ENCODE data around the gene PHF12. TPM values are rescaled to one million over a fixed set of nuclear protein-coding genes. Genes with fewer than 3 reads are reported as not detected.
"Not testable (repeated sequence)": the region's sequence is repeated elsewhere in the genome, so short reads cannot be mapped to it uniquely, and the experiment has no call there.

The PHF12 gene
- total RNA-seq, 1 donor from 2014 or later, result 14.8 TPM

- intact Hi-C loops (cut with DNase I), result no loop called here
- DNase-seq (no peak), ATAC-seq (ENCODE audit: poor library complexity) (peak; percentile 16)
Observed at GRCh38 chr17:28897769-28898526, 53.4 kb downstream of the PHF12 start.

- DNase-seq (peak; percentile 78), ATAC-seq (ENCODE audit: poor library complexity) (peak; percentile 91)
- intact Hi-C loops (cut with DNase I), result no loop called here
Observed at GRCh38 chr17:28896884-28897768, 54.2 kb downstream of the PHF12 start, which contains the start of gene FLOT2. FLOT2 (minus strand) TSS chr17:28897733; CDS start chr17:28897574, 159 bp downstream.

- DNase-seq, result no peak
- no peak for ATAC-seq (ENCODE audit: poor library complexity)
- intact Hi-C loops (cut with DNase I), result no loop called here
Observed at GRCh38 chr17:28896491-28896883, 54.8 kb downstream of the PHF12 start.

- ATAC-seq (ENCODE audit: poor library complexity) (no peak), DNase-seq (no peak)
- intact Hi-C loops (cut with DNase I), result no loop called here
Observed at GRCh38 chr17:28895794-28896447, 55.4 kb downstream of the PHF12 start.

- DNase-seq; ATAC-seq (ENCODE audit: poor library complexity); intact Hi-C loops (cut with DNase I): not testable (repeated sequence)
Observed at GRCh38 chr17:28893248-28894183, 57.8 kb downstream of the PHF12 start.

GRCh38 chr17:28892024-28892423 lies 59.3 kb downstream of the PHF12 start:
- intact Hi-C loops (cut with DNase I), result no loop called here

GRCh38 chr17:28891201-28891600 lies 60.1 kb downstream of the PHF12 start:
- intact Hi-C loops (cut with DNase I), result no loop called here
- no peak for DNase-seq
- no peak for ATAC-seq (ENCODE audit: poor library complexity)

More at GRCh38 chr17:28892024-28892423, 59.3 kb downstream of the PHF12 start:
- ATAC-seq (ENCODE audit: poor library complexity) (no peak), DNase-seq (no peak)

- intact Hi-C loops (cut with DNase I), result no loop called here
- DNase-seq (no peak), ATAC-seq (ENCODE audit: poor library complexity) (peak; percentile 15)
Observed at GRCh38 chr17:28889996-28890395, 61.3 kb downstream of the PHF12 start.

GRCh38 chr17:28888832-28889231 lies 62.5 kb downstream of the PHF12 start:
- DNase-seq (no peak), ATAC-seq (ENCODE audit: poor library complexity) (no peak)
- intact Hi-C loops (cut with DNase I), result no loop called here

GRCh38 chr17:28887871-28888471 lies 63.3 kb downstream of the PHF12 start:
- intact Hi-C loops (cut with DNase I), result no loop called here
- ATAC-seq (ENCODE audit: poor library complexity) (no peak), DNase-seq (no peak)

GRCh38 chr17:28885951-28886350 lies 65.4 kb downstream of the PHF12 start:
- no peak for DNase-seq
- intact Hi-C loops (cut with DNase I), result no loop called here
- ATAC-seq (ENCODE audit: poor library complexity), result no peak

- ATAC-seq (ENCODE audit: poor library complexity), result peak; percentile 40
- intact Hi-C loops (cut with DNase I), result no loop called here
- DNase-seq, result no peak
Observed at GRCh38 chr17:28885363-28885762, 66.0 kb downstream of the PHF12 start.

- intact Hi-C loops (cut with DNase I), result no loop called here
- DNase-seq (no peak), ATAC-seq (ENCODE audit: poor library complexity) (no peak)
Observed at GRCh38 chr17:28883967-28884702, 67.2 kb downstream of the PHF12 start.

GRCh38 chr17:28882154-28882895 lies 69.0 kb downstream of the PHF12 start:
- no peak for DNase-seq
- intact Hi-C loops (cut with DNase I), result no loop called here
- no peak for ATAC-seq (ENCODE audit: poor library complexity)

GRCh38 chr17:28881533-28882056 lies 69.7 kb downstream of the PHF12 start:
- ATAC-seq (ENCODE audit: poor library complexity) (no peak), DNase-seq (no peak)
- intact Hi-C loops (cut with DNase I), result no loop called here

GRCh38 chr17:28880572-28880945 lies 70.8 kb downstream of the PHF12 start:
- intact Hi-C loops (cut with DNase I), result no loop called here
- ATAC-seq (ENCODE audit: poor library complexity) (no peak), DNase-seq (no peak)

All from Right ventricle myocardium superior (tissue), 1 donor.